GM21825 (cell line): ENCODE measurements around the gene ARID3A.

ENCODE experiments used
- ATAC-seq: cut with Tn5 transposase; IDR thresholded peaks from one replicate; pipeline ENCODE4 v1.9.1; 2021; ENCODE audit warnings: mild to moderate bottlenecking, moderate library complexity; ENCODE audit not compliant: unreplicated experiment

The ARID3A gene

DNA sequence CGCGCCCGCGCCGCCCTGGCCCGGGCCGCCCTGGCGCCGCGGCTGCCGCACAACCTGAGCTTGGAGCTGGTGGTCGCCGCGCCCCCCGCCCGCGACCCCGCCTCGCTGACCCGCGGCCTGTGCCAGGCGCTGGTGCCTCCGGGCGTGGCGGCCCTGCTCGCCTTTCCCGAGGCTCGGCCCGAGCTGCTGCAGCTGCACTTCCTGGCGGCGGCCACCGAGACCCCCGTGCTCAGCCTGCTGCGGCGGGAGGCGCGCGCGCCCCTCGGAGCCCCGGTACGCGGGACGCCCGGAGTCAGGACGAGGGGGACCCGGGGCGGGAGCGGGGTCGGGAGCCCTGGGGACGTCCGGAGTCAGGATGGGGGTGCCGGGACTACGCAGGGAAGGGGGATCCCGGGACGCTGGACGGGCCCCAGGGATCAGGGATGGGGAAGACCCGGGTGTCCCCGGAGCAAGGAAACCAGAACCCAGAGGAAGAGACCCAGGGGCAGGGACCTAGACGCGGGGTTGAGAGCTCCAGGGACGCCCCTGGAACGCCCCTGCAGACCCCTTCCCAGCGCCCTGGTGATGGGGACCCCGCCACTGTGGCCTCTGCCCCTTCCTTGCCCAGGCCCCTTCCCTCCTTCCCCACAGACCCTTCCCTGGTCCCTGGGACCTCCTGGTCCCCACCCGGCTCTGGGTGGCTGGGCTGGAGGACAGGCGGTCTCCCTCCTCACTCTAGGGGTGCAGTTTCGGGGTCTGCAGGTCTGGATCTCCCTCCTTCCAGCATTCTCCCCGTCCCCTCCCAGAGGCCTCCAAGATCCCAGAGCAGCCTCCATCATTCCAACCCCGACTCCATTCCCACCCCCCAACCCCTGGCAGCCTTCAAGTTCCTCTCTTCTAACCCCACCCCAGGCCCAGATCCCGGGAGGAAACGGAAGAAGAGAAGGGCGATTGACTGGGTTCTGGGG is 75.0 kb downstream of the ARID3A start:
- ATAC-seq: no peak

DNA sequence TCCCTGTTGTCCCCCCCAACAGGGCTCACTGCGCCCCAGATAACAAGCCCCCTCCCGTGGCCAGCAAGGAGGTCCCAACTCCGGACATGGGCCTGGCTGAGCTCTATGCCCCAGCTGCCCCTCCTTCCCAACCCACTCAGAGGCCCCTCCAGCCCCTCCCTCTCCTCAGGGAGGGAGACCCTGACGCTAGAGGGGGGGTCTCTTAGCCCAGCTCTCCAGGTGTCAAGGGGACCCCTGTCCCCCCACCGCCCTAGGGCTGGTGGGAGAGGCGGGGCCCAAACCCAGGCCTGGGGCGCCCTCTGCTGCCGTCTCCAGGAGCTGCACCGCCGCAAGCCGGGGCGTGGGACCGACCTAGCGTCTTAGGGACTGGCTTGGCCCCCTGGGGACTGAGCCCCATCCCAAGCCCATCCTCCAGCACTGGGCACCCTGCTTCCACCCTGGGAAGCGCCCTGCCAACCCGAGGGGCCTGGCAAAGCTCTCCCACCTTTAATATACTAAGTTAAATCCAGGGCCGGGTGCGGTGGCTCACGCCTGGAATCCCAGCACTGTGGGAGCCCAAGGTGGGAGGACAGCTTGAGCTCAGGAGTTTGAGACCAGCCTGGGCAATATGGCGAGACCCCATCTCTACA is 75.8 kb downstream of the ARID3A start:
- no peak for ATAC-seq

DNA sequence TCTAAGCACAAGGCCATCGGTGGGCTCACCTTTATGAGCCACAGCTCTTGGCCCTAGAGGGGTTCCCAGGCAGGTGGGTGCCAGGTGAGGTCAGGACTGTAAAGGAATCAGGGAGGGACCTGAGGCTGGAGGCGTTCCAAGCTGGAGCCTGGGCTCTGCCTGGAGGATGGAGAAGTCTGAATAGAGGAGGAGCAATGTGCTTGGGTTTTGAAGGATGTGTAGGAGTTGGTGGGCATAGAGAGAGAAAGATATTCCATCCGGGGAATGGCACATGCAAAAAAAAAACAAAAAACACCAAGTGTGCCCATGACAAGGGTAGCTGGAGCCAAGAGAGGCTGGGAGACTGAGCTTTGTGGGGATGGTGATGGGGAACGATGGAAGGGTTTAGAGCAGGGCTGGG is 76.8 kb downstream of the ARID3A start:
- no peak for ATAC-seq

DNA sequence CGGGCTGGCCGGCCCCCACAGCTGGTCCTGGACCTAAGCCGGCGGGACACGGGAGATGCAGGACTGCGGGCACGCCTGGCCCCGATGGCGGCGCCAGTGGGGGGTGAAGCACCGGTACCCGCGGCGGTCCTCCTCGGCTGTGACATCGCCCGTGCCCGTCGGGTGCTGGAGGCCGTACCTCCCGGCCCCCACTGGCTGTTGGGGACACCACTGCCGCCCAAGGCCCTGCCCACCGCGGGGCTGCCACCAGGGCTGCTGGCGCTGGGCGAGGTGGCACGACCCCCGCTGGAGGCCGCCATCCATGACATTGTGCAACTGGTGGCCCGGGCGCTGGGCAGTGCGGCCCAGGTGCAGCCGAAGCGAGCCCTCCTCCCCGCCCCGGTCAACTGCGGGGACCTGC is 77.4 kb downstream of the ARID3A start:
- no peak for ATAC-seq

DNA sequence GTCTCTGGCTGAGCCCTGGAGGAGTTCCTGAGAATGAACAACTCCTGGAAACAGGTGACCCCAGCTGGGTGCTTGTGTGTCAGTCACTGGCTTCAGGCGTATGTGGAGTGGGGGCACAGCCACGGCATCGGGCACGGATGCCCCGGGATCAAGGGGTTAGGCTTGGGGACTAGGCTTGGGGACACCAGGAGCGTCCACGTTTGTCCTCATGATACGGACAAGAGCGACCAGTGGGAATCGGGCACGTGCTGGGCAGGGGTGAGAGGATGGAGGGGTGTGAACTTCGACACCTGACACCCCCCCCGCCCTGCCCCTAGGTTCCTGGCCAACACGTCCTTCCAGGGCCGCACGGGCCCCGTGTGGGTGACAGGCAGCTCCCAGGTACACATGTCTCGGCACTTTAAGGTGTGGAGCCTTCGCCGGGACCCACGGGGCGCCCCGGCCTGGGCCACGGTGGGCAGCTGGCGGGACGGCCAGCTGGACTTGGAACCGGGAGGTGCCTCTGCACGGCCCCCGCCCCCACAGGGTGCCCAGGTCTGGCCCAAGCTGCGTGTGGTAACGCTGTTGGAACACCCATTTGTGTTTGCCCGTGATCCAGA is 78.5 kb downstream of the ARID3A start:
- no peak for ATAC-seq

DNA sequence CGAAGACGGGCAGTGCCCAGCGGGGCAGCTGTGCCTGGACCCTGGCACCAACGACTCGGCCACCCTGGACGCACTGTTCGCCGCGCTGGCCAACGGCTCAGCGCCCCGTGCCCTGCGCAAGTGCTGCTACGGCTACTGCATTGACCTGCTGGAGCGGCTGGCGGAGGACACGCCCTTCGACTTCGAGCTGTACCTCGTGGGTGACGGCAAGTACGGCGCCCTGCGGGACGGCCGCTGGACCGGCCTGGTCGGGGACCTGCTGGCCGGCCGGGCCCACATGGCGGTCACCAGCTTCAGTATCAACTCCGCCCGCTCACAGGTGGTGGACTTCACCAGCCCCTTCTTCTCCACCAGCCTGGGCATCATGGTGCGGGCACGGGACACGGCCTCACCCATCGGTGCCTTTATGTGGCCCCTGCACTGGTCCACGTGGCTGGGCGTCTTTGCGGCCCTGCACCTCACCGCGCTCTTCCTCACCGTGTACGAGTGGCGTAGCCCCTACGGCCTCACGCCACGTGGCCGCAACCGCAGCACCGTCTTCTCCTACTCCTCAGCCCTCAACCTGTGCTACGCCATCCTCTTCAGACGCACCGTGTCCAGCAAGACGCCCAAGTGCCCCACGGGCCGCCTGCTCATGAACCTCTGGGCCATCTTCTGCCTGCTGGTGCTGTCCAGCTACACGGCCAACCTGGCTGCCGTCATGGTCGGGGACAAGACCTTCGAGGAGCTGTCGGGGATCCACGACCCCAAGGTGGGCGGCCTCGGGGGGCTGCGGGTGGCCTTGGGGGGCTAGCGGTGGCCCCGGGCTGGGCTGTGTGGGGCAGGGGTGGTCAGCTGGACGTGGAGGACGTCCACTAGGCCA is 79.2 kb downstream of the ARID3A start:
- no peak for ATAC-seq

DNA sequence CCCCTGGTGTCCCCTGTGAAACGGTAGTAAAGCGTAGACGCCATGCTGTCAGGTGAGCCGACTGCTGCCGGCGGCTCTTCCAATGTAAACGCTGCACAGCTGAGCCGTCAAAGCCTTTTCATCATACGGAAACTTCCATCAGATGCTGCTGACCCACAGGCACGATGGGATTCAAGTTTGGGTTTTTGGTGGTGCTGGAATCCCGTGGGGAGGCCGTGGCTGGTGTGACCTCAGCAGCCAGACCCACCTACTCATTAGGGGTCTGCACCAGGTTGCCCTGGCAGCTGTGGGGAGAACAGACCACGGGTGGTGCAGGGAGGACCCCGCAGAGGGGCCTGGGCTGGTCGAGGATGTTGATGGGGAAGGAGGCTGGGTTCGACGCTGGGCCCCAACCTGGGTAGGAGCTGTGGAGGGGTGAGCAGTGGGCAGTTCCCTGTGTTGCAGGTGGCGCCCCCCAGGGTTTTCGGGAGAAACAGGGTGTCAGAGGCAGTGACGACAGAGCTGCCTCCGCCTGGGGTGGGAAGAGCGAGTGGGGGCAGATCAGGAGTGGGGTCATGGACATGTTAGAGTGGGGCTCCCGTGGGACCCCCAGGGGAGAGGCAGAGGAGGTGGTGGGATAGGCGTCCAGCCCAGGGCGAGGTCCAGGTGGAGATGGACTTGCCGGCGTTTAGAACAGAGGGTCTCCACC is 81.0 kb downstream of the ARID3A start:
- no peak for ATAC-seq

DNA sequence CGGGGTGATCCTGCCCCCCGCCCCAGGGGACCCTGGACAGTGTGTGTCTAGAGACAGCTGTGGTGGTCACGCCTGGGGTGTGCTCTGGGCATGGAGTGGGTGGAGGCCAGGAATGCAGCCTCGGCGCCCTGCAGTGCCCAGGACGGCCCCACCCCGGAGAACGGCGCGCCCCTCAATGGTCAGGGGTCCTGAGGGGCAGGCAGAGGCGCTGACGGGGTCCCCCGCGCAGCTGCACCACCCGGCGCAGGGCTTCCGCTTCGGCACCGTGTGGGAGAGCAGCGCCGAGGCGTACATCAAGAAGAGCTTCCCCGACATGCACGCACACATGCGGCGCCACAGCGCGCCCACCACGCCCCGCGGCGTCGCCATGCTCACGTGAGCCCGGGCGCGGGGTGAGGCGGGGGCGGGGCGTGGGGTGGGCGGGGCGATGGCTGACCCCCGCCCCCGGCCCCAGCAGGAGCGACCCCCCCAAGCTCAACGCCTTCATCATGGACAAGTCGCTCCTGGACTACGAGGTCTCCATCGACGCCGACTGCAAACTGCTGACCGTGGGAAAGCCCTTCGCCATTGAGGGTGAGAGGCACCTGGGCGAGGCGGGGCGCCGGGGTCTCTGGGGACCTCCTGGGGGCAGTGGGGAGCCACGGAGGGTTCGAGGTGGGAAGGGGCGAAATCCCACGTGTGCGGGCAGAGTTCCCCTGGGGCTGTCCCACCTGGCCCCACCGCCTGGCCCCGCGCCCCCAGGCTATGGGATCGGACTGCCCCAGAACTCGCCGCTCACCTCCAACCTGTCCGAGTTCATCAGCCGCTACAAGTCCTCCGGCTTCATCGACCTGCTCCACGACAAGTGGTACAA is 81.8 kb downstream of the ARID3A start:
- ATAC-seq: no peak

DNA sequence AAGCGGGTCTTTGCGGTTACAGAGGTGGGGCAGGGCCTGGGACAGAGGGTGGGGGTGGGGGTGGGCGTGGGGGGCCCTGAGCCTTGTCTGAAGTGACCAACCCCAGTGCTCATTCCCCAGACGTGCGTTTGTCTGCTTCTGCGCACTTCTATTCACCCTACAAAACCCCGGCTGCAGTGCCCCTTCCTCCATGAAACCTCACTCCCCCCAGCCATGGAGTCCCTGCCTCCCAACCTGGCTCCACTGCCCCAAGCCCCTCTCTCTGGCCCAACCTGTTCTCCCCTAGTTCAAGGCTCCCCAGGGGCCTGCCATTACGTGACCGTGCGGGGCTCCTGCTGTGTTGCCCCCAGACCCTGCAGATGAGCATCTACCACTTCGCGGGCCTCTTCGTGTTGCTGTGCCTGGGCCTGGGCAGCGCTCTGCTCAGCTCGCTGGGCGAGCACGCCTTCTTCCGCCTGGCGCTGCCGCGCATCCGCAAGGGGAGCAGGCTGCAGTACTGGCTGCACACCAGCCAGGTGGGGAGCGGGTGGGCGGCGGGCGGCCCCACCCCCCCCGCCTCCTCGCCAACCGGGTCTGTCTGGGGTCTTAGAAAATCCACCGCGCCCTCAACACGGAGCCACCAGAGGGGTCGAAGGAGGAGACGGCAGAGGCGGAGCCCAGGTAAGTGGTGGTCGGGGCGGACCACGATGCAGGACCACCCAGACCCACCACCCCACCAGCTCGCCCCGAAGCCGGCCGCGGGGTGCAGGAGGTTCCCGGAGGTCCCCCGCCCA is 82.6 kb downstream of the ARID3A start:
- no peak for ATAC-seq

DNA sequence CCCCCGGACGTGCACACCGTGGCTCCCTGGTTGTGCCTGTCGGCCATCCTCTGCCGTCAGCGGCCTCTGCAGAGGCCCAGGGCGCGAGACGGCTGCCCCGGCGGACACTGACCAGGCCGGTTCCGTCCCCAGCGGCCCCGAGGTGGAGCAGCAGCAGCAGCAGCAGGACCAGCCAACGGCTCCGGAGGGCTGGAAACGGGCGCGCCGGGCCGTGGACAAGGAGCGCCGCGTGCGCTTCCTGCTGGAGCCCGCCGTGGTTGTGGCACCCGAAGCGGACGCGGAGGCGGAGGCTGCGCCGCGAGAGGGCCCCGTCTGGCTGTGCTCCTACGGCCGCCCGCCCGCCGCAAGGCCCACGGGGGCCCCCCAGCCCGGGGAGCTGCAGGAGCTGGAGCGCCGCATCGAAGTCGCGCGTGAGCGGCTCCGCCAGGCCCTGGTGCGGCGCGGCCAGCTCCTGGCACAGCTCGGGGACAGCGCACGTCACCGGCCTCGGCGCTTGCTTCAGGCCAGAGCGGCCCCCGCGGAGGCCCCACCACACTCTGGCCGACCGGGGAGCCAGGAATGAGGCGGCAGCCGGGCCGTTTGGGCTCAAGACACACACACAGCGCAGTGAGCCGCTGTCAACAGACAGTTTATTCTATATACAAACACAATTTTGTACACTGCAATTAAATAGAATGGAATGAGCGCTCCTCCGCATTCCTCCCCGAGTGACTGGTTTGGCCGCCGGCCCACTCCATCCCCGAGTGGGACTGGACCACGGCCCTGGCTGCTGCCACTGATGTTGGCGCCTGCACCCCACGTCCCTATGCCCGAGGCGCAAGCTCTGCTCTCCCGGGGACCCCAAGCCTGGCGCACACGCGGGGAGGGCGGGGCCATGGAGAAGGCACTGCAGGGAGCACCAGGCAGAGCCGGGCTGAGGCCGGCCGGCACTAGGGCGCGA is 83.5 kb downstream of the ARID3A start:
- no peak for ATAC-seq

DNA sequence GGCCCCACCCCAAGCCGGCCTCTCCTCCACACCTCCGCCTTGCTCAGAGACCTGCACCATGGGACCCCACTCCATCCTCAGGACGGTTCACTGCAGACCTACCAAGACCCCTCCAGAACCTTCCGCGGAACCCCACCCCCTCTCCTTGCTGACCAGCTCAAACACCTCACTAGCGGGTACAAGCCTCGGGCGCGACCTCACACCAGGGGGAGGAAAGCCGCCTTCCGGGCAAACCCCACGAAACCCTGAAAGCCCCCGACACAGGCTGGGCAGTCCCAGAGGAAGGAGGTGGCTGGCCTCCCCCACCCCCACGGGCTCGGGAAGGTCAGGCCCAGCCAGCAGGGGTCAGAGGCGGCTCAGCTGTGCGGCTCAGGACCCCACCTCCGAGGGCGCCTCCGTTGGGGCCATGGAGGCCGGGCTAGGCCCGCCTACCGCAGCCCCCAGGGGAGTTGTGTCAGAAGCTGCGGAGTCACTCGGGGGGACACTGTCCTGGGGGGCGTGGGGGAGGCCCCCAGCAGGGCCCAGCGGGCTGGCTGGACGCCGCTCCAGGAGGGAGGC is 84.2 kb downstream of the ARID3A start:
- no peak for ATAC-seq

DNA sequence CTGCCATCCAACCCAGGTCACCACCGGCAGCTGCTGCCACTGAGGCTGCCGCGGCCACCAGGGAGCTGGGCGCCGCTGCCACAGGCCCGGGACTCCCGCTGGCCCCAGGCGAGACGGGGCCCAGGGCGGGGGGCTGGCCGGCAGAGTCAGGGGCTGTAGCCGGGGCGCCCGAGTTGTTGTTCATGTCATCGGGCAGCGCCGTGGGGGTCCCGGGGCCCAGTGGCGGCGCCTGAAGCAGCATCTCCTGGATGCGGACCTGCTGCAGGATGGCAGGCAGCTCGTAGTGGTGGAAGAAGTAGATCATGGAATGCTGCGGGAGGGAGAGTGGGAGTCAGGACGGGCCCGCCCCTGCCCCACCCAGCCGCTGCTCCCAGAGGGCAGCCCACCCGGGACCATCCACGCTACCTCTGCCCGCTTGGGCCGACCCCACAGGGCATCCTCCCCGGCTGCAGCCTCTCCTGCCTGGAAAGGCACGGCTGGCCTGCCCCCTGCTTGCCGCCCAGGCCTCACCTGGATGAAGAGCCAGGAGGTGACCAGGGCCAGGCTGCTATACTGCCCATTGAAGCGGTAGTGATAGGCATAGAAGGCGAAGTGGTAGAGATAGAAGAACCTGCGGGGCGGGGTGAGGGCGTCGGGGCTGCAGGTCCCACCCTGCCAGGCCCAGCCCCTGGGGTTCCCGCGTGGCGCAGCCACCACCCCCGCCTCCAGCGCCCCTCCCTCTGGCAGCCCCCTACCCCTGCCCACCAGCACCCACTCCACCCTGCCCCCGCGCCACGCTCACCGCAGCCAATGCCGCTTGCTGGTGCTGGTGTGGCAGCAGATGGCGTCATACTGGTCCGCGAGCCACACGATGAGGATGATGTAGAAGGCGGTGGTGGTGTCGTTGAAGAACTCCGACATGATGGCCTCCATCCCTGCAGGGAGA is 85.0 kb downstream of the ARID3A start:
- no peak for ATAC-seq

DNA sequence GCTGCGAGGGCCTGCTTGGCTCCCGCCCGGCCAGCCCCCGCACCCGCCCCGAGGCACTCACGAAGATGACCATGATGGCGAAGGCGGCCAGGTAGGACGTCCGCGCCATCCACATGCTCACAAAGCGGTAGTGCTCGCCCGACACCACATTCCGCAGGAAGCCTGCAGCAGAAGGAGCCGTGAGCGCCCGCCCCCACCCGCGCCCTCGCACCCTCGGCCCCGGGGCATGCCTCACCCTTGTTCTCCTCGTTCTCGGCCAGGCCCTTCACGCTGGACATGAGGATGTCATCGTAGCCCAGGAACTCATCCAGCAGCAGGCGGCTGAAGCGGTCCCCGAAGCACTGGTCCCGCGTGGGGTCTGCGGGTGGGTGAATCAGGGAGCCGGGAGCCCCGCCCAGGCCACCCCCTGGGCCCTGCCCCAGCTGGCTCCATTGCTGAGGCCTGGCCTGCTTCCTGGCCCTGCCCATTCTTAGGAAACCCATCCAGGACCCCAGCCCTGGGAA is 86.0 kb downstream of the ARID3A start:
- no peak for ATAC-seq

DNA sequence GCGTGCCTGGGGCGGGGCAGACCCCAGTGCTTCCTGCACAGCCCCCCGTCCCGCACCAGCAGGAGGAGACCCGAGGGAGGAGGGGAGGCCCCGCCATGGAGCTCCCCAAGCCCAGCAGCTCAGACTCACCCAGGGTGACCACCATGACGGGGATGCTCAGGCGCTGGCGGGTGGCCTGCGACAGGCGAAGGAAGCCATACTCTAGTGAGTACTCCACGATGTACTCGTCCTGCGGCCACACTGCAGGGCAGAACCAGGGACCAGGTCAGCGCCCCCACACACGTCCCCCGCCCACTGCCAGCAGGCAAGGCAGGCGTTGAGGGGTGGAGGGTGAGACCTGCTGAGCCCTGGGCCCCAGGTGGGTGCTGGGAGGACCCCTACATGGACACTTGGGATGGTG is 86.5 kb downstream of the ARID3A start:
- ATAC-seq: no peak

DNA sequence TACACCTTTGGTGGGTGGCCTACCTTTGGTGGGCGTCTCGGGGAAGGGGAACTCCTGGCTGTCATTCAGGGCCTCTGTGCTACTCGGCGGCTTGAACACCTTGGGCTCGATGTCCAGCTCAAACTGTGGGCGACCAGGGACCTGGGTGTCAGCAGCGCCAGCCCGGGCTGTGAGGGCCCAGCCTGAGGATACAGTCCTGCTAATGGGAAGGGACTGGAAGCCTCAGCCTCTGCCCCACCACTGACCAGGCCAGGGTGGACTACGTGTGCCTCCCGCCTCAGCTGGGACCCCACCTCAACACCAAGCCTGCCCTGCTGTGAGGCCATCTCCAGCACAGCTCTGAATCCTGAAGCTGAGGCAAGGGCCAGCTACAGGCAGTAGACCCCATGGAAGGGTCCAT is 87.4 kb downstream of the ARID3A start:
- no peak for ATAC-seq
